Vagina (tissue), 2 donors: Measurements from ENCODE around the gene PLD2. TPM values are rescaled to one million over a fixed set of nuclear protein-coding genes. Genes with fewer than 3 reads are reported as not detected.

Source experiments
- DNase-seq, 2 donors: peaks; one replicate each; pipeline ENCODE4 v3.0.0-alpha.2; 2017; ENCODE audit errors: extremely low spot score in 2 of 2
- H3K27ac ChIP-seq: fragments of 200-600 bp; sonication (generic); one replicate; pipeline ENCODE4 v1.5.1; 2019
- H3K27me3 ChIP-seq: fragments of 200-600 bp; sonication (generic); one replicate; pipeline ENCODE4 v1.5.1; 2019
- H3K36me3 ChIP-seq, 2 donors: fragments of 200-600 bp; sonication (generic); one replicate each; pipeline ENCODE4 v1.5.1; 2017 to 2019
- H3K4me1 ChIP-seq: fragments of 200-600 bp; sonication (generic); one replicate; pipeline ENCODE4 v1.5.1; 2019
- H3K4me3 ChIP-seq, 2 donors: fragments of 200-600 bp; sonication (generic); 1 replicate in 1 of 2; 2 replicates in 1 of 2; pipeline ENCODE4 v1.5.1; 2016 to 2019
- H3K9me3 ChIP-seq: fragments of 200-600 bp; sonication (generic); one replicate; pipeline ENCODE4 v1.5.1; 2019
- CTCF ChIP-seq, 3 experiments: fragments of 450-650 bp in 2 of 3; fragments of 200-600 bp in 1 of 3; sonication (generic) in 1 of 3; IDR thresholded peaks; one replicate each; pipeline ENCODE4 v1.5.1; 2017 to 2019; ENCODE audit warnings: antibody characterized with exemption in 3 of 3, mild to moderate bottlenecking in 2 of 3, moderate library complexity in 2 of 3
- POLR2A ChIP-seq, 2 donors: fragments of 450-650 bp; IDR thresholded peaks; one replicate each; pipeline ENCODE4 v1.6.1; 2017; ENCODE audit warnings: antibody characterized with exemption in 2 of 2, mild to moderate bottlenecking in 2 of 2, moderate library complexity in 2 of 2
- POLR2AphosphoS5 ChIP-seq, 2 donors: sonication (generic); formaldehyde crosslinking; IDR thresholded peaks; one replicate each; pipeline ENCODE4 v1.9.0; 2017; ENCODE audit warnings: antibody characterized with exemption in 2 of 2, mild to moderate bottlenecking in 2 of 2, low read depth in 1 of 2; ENCODE audit not compliant: insufficient read depth in 1 of 2
- intact Hi-C: fragments of 100-400 bp; cut with DNase I; formaldehyde crosslinking; loops from one replicate; pipeline ENCODE4 v1.15.1; 2023
- total RNA-seq: library from RNA; depleted of rRNA; stranded (reverse); fragments of >200 nt; gene quantifications from one replicate; pipeline ENCODE4 v1.2.3, GENCODE V29; 2016

PLD2 gene
- total RNA-seq, 1 donor from 2014 or later, result 63.6 TPM

GRCh38 chr17:4800462-4801196, 6.3 kb upstream of the PLD2 start:
- intact Hi-C loops, result no loop called here
- Histone ChIP-seq H3K27me3 (no peaks in the 10 kb centered on the region), H3K36me3 (peaks cover 0 to 24% of the 10 kb centered on the region in 2 donors), H3K27ac (no peak overlapping the region), H3K4me3 (no peak overlapping the region), H3K9me3 (no peaks in the 10 kb centered on the region), H3K4me1 (peaks cover 11% of the 10 kb centered on the region)
- no peak for TF ChIP-seq POLR2AphosphoS5 (IDR thresholded peaks at IDR 0.05; ENCODE audit: insufficient read depth in 1 of 2, low read depth in 1 of 2)
- no peak for TF ChIP-seq CTCF (IDR thresholded peaks at IDR 0.05)
- no peak for TF ChIP-seq POLR2A (IDR thresholded peaks at IDR 0.05)
- DNase-seq, result no peak

GRCh38 chr17:4802228-4802627, 4.7 kb upstream of the PLD2 start, which contains the start of gene C17orf114:
C17orf114 (minus strand) TSS chr17:4802328.
- Histone ChIP-seq H3K9me3 (no peaks in the 10 kb centered on the region), H3K36me3 (peaks cover 0 to 23% of the 10 kb centered on the region in 2 donors), H3K4me1 (peaks cover 8% of the 10 kb centered on the region), H3K27ac (no peak within 1 kb of the TSS), H3K27me3 (no peaks in the 10 kb centered on the region), H3K4me3 (no peak within 1 kb of the TSS)
- intact Hi-C loops, result no loop called here
- no peak for TF ChIP-seq CTCF (IDR thresholded peaks at IDR 0.05)
- no peak for TF ChIP-seq POLR2AphosphoS5 (IDR thresholded peaks at IDR 0.05; ENCODE audit: insufficient read depth in 1 of 2, low read depth in 1 of 2)
- TF ChIP-seq POLR2A (IDR thresholded peaks at IDR 0.05), result no peak
- DNase-seq, result no peak

- H3K4me1 ChIP-seq, result peaks cover 24% of the 10 kb centered on the region
- no peaks in the 10 kb centered on the region for H3K36me3 ChIP-seq
- TF ChIP-seq POLR2A (IDR thresholded peaks at IDR 0.05), result no peak
- no peak for TF ChIP-seq POLR2AphosphoS5 (IDR thresholded peaks at IDR 0.05; ENCODE audit: insufficient read depth in 1 of 2, low read depth in 1 of 2)
- no peak for TF ChIP-seq CTCF (IDR thresholded peaks at IDR 0.05)
- intact Hi-C loops, result no loop called here
- H3K27ac ChIP-seq, result peak overlapping the region; percentile 42
- no peaks in the 10 kb centered on the region for H3K9me3 ChIP-seq
- peak overlapping the region; percentile 95 to 96 for H3K4me3 ChIP-seq
- no peak for DNase-seq
- H3K27me3 ChIP-seq, result no peaks in the 10 kb centered on the region
Observed at GRCh38 chr17:4806456-4806776, 536 bp upstream of the PLD2 start.

GRCh38 chr17:4807605-4808377, 839 bp downstream of the PLD2 start:
- intact Hi-C loops, result no loop called here
- H3K27ac ChIP-seq, result peak overlapping the region; percentile 85
- H3K4me3 ChIP-seq, result peak overlapping the region; percentile 95 to 96
- DNase-seq, result no peak
- peaks cover 24% of the 10 kb centered on the region for H3K4me1 ChIP-seq
- TF ChIP-seq CTCF (IDR thresholded peaks at IDR 0.05) (no peak), POLR2AphosphoS5 (IDR thresholded peaks at IDR 0.05; ENCODE audit: insufficient read depth in 1 of 2, low read depth in 1 of 2) (no peak), POLR2A (IDR thresholded peaks at IDR 0.05) (no peak)
- H3K36me3 ChIP-seq, result no peaks in the 10 kb centered on the region
- H3K9me3 ChIP-seq, result no peaks in the 10 kb centered on the region
- H3K27me3 ChIP-seq, result no peaks in the 10 kb centered on the region

GRCh38 chr17:4808378-4808767, 1.4 kb downstream of the PLD2 start:
- Histone ChIP-seq H3K27ac (peak overlapping the region; percentile 85), H3K4me1 (peaks cover 24% of the 10 kb centered on the region), H3K27me3 (no peaks in the 10 kb centered on the region), H3K36me3 (no peaks in the 10 kb centered on the region), H3K4me3 (peak overlapping the region; percentile 95 to 96), H3K9me3 (no peaks in the 10 kb centered on the region)
- intact Hi-C loops, result no loop called here
- no peak for DNase-seq
- TF ChIP-seq POLR2A (IDR thresholded peaks at IDR 0.05), result no peak
- no peak for TF ChIP-seq POLR2AphosphoS5 (IDR thresholded peaks at IDR 0.05; ENCODE audit: insufficient read depth in 1 of 2, low read depth in 1 of 2)
- no peak for TF ChIP-seq CTCF (IDR thresholded peaks at IDR 0.05)
